Smooth muscle cell of the brain vasculature (primary cell): Measurements from ENCODE around the gene DIP2C.
"Not testable (repeated sequence)": the region's sequence is repeated elsewhere in the genome, so short reads cannot be mapped to it uniquely, and the experiment has no call there.

Experiments used
- DNase-seq: peaks from one replicate; pipeline ENCODE4 v3.0.0-alpha.2; 2012; ENCODE audit warnings: low read depth, low spot score

DIP2C gene

DNA sequence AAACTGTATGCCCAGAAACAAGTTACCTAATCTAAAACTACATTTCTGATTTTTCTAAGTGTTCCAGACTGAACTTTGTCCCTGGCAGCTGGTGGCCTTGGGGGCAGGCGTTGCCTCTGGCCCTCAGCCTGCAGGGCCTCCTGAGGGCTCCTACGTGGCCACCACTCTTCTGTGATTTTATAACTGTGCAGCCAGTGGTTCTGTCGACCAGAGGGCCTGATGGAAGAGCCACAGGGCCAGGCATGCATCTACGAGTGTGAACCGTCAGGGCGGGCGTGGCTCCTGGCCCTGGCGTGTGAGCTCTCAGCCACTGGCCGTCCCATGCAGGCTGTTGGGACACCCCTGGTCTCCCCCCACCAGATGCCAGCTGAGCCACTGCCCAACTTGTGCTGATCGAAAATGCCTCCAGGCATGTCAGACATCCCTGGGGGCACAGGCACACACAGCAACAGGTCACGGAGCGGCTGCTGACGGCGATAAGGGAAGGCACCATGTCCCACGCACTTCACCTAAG lies 380.8 kb downstream of the DIP2C start:
- DNase-seq: no peak

DNA sequence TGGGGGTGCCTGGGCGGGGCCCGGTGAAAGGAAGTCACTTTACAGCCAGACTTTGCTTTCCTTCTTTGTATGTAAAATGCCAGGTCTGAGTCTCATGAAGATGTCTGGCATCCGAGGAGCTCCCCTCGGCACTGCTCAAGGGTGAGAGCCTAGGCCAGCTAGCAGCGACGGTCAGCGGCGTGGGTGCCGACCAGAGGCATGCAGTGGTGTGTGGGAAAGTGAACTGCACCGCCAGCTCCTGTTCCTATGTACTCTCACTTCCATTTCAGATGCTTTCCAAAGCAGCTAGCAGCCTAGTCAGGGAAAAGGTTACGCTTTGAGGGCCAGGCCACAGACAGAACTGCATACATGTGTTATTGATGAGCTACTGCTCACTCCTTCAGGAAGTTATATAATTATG lies 381.4 kb downstream of the DIP2C start:
- no peak for DNase-seq

DNA sequence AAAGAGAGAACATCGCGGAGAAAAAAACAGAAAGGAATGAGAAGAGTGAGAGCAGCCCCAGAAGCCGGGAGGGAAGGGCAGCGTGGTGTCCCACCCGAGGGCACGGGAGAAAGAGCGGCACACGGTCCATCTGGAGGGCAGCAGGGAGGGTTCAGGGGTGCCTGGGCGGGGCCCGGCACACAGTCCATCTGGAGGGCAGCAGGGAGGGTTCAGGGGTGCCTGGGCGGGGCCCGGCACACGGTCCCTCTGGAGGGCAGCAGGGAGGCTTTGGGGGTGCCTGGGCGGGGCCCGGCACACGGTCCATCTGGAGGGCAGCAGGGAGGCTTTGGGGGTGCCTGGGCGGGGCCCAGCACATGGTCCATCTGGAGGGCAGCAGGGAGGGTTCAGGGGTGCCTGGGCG lies 381.8 kb downstream of the DIP2C start:
- no peak for DNase-seq

DNA sequence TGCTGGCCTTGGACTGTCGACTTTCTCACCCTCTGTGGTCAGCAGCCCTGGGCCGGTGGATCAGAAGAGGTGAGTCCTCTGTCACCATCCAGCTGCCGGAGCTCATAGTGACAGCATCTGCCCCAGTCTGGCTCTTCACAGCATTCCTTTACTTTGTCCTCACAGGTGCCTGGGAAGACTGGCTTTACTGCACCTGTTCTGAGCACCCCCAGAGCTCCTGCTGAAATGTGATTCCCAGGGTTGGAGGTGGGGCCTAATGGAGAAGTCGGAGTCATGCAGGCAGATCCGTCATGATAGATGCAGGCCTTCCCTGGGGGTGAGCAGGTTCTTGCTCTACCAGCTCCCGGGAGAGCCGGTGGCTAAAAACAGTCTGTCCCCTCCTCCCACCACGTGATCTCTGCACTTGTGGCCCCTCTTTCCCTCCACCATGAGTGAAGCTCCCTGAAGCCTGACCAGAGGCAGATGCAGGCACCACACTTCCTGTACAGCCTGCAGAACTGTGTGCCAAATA lies 382.7 kb downstream of the DIP2C start:
- no peak for DNase-seq

DNA sequence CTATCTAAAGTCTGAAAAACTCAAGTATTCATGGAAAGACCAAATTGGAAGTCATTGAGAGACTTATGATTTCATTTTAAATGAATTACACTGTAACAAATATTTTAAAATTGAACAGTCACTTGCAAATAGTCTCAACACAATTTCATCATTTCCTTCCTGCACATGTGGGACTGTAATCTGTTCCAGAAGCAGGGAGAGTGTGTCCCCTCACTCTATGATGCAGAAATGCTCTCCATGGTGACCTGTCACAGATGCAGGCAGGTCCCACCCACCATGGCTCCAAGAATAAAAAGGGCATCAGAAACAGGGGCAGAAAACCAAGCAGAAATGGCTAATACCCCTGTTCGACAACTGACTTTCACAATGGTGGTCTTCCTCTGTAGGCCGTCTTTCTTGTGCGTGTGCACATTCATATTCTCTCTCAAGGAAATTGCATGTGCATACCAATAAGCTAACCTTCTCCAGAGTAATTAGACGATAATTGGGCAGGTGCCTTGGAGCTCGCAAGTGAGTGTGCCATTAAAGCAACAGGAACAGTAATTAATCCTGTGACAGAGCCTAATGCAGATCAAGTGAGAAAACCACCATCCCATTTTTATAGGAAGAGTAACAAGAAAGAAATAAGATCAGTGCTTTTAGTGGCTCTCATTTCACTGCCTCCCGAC lies 383.3 kb downstream of the DIP2C start:
- no peak for DNase-seq

DNA sequence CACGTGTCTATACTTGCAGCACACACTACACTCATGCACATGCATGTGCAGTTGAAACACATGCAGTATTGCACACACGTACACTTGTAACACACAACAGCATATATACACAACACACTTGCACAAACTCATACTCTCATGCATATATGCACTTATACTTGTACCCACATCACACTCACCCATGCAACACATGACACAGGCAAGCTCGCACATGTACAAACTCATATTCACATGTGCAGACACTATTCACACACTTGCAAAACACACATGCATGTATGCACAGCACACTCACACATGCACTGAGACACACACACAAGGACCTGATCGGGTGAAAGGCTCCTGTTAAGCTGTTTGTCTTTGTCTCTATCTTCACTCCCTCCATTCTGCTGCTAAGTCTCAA lies 384.4 kb downstream of the DIP2C start:
- DNase-seq: no peak

DNA sequence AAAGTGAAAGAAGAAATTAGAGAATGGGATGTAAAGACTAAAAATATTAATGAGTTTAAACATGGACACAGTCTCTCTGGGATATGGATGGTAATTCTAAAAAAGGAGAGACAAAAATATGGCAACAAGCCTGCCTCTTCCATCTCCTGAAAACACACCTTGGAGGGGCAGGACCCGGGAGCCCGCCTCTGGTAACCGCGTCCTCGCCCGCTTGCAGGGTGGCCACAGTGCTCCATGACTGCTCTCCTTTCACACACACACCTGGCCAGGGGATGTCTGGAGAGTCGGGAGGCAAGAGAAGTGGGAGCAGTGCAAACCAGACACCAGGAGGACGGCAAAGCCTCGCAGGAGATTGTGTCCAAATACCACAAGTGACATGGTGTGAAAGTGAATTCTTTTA lies 387.9 kb downstream of the DIP2C start:
- no peak for DNase-seq

DNA sequence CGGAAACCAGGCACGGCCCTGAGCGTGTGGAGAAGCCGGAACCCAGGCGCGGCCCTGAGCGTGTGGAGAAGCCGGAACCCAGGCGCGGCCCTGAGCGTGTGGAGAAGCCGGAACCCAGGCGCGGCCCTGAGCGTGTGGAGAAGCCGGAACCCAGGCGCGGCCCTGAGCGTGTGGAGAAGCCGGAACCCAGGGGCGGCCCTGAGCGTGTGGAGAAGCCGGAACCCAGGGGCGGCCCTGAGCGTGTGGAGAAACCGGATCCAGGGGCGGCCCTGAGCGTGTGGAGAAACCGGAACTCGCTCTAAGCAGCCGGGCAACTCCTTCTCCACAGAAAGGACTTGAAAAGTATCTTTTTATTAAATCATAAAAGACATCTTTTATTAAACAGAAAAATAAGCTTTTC lies 388.9 kb downstream of the DIP2C start:
- DNase-seq: not testable (repeated sequence)

DNA sequence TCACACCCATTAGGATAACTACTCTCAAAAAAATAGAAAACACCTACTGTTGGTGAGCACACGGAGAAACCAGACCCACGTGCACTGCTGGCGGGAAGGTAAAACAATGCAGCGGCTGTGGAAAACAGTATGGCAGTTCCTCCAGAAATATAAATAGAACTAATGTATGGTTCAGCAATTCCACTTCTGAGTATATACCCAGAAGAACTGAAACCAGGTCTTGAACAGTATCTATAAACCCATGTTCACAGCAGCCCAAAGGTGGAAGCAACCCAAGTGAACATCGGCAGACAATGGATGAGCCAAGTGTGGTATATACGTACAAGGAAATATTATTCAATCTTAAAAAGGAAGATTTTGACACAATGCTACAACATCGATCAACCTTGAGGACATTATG lies 389.5 kb downstream of the DIP2C start:
- no peak for DNase-seq

DNA sequence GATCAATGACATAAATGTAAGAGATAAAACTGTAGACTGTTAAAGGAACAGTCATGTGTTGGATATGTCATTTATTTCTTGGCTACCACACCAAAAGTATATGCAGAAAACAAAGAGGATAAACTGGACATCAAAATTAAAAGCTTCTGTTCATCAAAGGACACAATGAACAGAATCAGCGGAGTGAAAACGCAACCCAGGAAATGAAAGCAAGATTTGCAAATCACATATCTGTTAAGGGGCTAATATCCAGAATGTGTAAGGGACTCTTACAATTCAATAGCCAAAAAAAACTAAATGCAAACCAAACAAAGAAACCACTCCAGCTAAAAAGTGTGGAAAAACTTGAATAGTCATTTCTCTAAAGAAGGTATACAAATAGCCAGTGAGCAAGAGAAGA lies 390.0 kb downstream of the DIP2C start:
- no peak for DNase-seq

DNA sequence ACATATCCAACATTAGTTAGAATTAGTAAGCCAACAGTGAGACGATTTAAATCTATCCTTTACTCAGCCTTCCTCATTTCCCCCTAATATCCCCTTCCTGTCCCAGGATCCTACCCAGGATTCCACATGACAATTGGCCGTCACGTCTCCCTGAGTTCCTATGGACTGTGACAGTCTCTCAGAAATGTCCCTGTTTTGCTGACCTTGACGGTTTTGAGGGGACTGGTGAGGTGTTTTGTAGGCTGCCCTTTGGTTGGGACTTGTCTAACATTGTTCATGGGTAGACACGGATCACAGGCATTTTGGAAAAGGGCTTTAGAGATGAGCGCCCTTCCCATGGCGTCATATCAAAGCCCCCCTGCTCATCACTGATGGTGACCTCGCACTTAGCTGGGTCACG lies 391.4 kb downstream of the DIP2C start:
- no peak for DNase-seq

DNA sequence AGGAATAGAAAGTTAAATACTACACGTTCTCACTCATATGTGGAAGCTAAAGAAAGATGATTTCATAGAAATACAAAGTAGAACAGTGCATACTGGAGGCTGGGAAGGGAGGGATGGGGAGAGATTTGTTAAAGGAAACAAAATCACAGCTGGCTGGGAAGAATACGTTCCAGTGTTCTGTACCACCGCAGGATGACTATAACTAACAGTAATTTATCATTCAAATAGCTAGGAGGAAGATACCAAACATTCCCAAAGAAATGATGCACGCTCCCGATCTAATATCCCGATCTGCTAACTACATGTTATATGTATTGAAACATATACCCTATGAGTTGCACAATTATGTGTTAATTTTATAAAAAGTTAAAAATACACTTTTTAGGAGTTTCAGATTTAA lies 391.9 kb downstream of the DIP2C start:
- DNase-seq: no peak

DNA sequence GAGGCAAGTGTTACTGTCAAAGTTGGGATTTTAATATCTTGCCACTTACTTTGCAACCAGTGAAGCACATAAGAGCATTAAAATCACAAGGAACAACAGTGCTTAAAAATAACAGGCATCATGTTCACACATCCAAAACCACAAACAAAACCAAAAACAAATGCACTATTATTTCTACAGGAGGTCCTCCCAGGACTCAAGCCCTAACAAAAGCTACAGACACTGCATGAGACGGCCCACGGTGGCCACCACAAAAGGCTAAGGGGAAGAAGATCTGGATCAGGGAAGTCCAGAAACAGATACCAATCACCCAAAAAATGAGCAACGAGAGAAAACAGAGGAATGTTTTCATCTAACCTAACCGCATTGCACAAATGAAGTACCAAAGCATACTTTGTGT lies 395.8 kb downstream of the DIP2C start:
- DNase-seq: no peak

DNA sequence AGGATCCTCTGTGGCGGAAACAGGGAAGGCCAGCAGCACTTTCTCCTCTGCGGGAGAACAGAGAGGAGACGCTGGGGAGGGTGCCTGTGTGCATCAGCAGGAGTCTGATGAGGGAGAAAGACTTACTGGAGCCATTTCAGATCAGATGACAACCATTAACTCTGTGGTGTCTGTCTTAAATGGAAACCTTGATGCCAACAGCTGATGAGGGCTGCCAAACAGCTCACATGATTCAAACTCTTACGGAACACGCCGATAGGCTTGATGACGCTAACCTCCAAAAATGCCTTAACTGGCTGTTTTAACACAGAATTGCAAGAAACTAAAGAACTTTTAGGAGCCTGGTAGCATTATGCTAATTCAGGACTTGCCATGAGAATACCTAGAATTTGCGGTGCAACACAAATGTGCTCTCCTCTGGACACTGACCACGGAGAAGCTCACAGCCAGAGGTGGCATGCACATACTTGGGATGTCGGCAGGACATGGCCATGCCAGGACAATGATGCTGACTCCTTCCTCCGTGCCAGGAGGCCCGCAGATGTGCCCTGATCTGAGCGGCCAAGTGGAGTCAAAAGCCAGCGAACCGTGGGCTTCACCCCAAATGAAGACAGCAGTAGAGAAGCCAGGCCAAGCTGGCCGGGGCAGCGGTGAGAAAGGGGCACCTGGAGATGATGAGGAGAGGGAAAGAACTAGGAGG lies 399.3 kb downstream of the DIP2C start:
- no peak for DNase-seq

DNA sequence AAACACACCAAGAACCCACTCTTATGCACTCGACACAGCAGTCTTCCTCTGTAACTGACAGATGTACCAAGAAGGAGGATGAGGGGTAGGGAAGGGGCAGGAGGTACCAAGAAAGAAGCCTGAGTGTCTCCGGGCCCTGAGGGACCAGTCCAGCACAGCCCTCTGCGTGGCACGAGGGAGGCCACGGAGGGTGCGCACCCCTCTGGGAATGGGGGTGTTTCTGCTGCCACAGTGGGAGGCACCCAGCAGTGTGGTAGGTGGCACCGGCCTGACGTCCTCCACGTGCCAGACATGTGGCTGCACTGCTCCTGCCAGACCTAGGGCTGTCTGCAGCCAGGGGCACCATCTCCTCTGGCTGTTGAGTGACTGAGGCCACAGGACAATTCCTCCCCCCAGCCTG lies 399.9 kb downstream of the DIP2C start:
- DNase-seq: no peak

DNA sequence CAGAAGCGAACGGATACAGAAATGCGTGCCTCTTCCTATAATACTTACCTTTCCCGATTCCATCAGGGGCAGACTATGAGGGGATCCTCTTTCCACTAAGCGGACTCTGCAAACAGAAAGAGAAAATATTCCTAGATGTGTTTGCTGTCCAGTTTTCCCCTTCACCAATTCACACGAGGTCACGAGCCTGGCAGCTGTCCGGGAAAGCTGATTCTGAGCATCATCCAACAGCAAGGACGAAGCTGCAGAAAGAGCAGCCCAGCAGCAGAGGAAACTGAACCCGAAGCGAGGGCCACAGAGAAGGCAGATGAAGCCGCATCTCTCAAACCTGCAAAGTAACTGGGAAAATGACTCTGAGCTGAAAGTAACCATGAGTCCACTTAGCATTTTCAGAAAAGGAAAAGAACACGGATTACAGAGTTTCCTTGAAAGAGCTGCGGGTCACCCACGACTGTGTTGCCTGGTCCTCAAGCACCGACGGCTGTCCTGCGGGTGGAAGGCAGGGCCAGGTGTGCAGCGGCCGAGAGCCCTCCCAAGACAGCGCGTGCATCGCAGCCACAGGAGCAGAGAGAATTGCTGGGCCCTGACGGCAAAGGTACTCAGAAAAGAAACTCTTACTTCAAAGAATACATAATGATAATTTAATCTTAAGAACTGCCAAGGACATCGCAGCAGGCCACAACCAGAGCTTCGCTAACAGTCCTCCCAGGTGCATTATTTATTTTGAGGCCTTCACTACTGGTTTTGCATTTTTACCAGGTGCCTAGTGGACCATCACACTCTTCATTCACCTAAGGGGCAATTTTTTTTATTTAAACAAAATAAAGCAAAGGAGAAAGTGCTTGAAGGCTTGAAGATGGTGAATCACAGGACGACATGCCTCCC lies 400.9 kb downstream of the DIP2C start:
- no peak for DNase-seq

DNA sequence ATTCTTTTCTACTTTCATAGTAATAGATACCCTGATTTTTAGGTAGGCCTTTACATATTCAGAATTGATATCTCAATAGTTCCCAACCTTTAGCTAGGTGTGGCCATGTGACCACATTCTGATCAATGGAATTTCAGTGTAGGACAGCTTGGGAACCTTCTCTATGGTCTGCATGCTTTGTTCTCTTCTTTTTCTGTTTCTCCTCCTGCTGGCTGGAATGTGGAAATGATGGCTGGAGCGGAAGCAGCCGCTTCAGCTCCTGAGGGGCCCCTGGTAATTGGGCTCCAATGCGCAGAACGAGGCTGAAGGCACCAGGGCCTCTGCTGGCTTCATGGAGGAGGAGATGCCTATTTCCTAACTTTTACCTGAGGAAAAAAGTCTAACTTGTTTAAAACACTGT lies 401.7 kb downstream of the DIP2C start:
- no peak for DNase-seq

DNA sequence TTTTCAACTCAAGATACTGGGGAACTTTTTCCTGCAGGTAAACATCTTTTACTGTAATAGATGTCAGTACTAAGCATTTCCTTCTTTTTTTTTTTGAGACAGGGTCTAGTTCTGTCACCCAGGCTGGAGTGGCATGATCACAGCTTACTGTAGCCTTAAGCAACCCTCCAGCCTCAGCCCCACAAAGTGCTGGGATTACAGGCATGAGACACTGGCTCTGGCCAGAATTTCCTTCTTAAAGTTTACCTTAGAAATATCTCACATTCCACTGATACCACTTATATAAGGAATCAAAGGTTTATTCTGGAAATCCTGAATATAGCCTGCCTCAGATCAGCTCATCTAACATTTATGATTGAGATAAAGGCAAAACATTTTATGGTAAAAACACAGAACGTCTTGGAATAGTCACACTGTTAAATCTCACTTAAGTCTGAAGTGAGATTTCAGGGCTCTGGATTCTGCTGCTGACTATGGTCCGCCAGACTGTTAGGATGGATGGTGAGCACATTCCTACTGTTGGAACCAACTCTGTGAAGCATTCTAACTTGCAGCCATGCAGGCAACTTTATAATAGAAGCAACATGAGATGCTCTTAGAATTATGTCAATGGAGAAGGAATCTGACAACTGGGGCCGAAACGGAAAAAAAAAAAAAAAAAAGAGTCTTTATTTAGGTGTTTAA lies 402.3 kb downstream of the DIP2C start:
- no peak for DNase-seq

DNA sequence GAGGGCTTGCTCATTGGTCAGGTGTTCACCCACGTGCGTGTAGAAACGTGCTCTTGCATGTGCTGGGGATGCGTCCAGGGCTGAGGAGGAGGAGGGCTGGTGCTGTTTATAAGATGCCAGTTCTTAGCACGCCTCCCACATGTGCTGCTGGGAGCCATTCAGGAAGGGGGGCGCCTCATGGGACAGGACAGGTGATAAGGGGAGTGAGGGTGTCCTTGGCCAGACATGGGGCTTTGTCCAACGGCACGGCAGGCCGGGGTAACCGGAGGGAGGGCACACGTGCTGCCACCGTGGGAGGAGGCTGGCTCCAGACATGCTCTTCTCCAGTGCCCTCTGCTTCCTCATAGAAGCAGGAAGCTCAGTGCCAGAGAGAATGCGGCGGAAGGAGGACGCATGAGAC lies 404.3 kb downstream of the DIP2C start:
- DNase-seq: no peak

DNA sequence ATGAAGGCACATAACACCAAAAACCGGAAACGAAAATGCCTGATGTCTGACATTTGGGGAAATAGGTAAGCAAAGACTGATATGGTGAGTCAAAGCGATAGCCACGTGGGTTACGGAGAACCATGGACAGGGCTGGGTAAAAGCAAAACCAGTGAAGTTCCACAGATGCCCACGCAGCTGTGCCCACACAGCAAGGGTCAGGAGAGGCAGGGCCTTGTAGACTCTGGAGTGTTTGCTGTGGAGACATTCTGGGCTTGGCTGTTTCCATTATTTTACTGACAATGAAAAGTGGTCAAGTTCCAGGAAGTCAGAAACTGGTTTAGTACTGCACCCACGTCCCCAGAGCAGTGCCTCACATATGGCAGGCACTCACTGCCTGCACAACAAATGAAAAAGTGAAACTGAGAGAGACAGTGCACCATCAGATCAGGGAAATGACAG lies 405.5 kb downstream of the DIP2C start:
- no peak for DNase-seq

DNA sequence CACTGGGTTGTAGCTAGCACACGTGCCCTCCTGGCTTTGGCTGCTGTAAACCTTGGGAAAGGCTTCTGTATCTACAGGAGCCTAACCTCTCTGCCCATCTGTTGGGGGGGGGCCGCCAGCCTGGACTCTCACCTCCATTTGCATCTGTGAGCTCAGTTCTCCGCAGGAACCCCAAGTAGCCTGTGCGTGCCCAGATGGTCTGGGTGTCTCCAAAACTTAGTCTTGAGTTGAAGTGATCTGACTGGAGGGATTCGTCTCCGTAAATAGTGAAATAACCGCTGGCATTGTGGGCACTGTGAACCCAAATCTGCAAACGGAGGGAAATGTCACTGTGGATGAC lies 406.4 kb downstream of the DIP2C start:
- DNase-seq: no peak
